HG03066 (cell line): ENCODE data around the gene SPCS1.
"Not testable (repeated sequence)": the region's sequence is repeated elsewhere in the genome, so short reads cannot be mapped to it uniquely, and the experiment has no call there.

ENCODE experiments used
- ATAC-seq: cut with Tn5 transposase; IDR thresholded peaks from one replicate; pipeline ENCODE4 v1.9.1; 2021; ENCODE audit warnings: low read depth; ENCODE audit not compliant: unreplicated experiment

Gene SPCS1

DNA sequence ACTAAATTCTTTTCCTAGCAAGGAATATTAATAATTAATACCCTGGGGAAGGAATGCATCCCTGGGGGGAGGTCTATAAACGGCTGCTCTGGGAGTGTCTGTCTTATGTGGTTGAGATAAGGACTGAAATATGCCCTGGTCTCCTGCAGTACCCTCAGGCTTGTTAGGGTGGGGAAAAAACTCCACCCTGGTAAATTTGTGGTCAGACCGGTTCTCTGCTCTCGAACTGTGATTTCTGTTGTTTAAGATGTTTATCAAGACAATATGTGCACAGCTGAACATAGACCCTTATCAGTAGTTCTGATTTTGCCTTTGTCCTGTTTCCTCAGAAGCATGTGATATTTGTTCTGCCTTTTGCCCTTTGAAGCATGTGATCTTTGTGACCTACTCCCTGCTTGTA lies 22.8 kb downstream of the SPCS1 start:
- ATAC-seq = not testable (repeated sequence)

DNA sequence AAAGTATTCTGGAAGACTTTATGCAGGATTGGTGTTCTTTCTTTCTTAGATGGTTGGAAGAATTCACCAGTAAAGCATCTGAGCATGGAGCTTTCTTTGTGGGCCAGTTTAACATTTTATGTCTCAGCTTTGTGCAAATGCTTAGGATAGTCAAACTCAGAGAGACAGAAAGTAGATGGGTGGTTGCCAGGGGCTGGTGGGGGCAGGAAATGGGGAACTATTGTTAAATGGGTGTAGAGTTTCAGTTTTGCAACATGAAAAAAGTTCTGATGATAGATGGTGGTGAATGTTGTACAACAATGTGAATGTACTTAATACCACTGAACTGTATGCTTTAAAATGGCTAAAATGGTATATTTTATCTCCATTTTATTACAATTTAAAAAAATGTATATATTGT lies 24.8 kb downstream of the SPCS1 start:
- no peak for ATAC-seq

DNA sequence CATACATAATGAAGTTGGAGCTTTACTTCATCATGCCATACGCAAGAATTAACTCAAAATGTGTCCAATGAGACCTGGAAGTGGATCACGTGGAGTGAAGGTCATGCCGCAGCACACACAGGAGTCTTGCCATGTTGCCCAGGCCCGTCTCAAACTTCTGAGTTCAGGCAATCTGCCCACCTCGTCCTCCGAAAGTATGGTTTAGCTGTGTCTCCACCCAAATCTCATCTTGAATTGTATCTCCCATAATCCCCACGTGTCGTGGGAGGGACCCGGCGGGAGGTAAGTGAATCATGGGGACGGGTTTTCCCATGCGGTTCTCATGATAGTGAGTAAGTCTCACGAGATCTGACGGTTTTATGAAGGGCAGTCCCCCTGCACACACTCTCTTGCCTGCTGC lies 25.7 kb downstream of the SPCS1 start:
- ATAC-seq = no peak

DNA sequence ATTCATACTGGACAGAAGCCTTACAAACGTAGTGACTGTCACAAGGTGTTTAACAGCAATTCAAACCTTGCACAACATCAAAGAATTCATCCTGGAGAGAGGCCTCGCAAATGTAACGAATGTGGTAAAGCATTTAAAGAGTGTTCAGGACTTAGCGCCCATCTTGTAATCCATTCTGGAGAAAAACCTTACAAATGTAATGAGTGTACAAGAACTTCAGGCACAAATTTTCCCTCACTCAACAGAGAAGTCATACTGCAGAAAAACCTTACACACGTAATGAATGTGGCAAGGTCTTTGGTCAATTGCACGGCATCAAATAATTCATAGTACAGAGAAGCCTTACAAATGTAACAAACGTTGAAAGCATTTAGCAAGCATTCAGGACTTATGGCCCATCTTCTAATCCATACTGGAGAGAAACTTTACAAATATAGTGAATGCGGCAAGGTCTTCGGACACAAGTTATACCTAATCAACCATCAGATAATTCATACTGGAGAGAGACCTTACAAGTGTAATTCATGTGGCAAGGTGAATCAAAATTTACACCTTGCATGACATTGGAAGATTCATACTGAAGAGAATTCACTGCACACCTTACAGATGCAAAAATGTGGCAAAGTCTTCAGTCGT lies 27.5 kb downstream of the SPCS1 start:
- ATAC-seq = no peak

DNA sequence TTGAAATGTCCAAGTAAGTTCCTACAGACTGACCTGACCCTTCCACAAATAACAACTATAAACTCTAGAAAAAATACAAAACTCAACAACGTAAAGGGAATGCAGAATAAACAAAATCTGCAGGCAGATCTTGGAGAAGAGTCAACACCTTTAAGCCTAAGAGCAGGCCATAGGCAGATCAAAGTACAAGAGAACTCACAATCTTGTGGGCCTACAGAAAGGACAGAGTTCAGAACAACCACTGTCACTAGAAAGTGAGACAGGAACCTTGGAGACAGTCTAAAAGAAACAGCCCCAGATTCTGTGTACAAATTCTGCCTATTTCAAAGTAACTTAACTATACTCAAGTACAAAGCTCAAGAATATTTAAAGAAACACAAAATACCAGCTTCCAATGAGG lies 33.8 kb downstream of the SPCS1 start:
- no peak for ATAC-seq

- ATAC-seq = no peak
These were observed 36.6 kb downstream of the SPCS1 start for GRCh38 chr3:52742418-52743041.

GRCh38 chr3:52743152-52743551 lies 37.2 kb downstream of the SPCS1 start:
- ATAC-seq = no peak

DNA sequence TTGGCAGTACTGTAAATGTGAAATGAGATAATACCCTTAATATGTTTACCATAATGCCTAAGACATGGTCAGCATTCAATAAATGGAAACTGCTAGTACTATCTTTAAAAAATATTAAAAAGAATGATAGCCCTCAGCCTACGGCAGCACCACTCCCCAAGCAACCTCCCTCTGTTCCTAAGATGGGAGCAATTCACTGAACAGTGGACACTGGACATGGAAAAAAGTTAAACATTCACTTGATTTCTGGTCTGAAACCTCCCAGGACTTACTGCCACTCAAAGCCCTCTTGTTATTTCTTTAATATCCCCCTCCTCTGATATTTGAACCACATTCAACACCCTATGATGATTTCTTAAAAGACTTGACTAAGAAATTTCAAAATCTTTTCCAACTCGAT lies 37.8 kb downstream of the SPCS1 start:
- ATAC-seq = no peak

DNA sequence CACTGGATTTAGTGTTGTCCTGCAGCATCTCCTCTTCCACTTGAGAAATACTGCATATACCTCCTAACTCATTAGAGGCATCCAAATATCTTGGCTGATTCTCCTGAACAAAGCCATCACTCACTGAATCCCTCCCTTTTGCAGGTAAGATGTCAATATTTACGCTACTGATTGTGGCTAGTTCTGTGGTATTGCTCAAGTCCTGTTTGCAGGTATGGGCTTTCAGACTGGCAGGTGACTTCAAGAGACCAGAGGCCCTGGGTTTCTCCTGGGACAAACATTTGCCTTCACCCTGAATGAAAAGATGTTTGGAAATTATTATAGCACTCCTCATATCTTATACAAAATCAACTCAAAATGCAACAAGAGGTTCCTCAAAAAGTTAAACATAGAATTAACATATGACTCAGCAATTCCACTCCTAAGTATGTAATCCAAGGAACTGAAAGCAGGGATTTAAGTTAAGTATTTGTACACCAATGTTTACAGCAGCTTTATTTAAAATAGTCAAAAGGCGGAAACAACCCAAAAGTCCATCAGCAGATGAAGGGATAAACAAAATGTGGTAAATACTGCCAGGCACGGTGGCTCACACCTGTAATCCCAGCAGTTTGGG lies 46.2 kb downstream of the SPCS1 start:
- no peak for ATAC-seq

- ATAC-seq = no peak
These were observed 48.5 kb downstream of the SPCS1 start for GRCh38 chr3:52754373-52754772.

DNA sequence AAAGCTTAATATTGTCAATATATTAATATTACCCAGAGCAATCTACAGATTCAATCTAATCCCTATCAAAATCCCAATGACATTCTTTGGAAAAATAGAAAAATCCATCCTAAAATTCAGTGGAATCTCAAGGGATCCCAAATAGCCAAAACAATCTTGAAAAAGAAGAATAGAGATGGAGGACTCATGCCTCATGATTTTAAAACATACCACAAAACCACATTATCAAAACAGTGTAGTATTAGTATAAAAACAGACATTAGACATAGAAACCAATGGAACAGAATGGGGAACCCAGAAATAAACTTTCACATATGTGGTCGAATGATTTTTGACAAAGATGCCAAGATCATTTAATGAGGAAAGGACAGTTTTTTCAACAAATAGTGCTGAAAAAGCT lies 50.2 kb downstream of the SPCS1 start:
- no peak for ATAC-seq
